Peyer's patch (tissue), 4 donors: ENCODE data around the gene CACNA1B.

ENCODE experiments used
- CTCF ChIP-seq, 6 experiments: fragments of 450-650 bp in 4 of 6; fragments of 200-600 bp in 2 of 6; sonication (generic) in 1 of 6; IDR thresholded peaks; one replicate each; pipeline ENCODE4 v1.5.1; 2017 to 2019; ENCODE audit warnings: antibody characterized with exemption in 6 of 6, mild to moderate bottlenecking in 3 of 6, moderate library complexity in 1 of 6
- POLR2A ChIP-seq, 2 donors: fragments of 450-650 bp; IDR thresholded peaks; one replicate each; pipeline ENCODE4 v1.5.1; 2017; ENCODE audit warnings: antibody characterized with exemption in 2 of 2, mild to moderate bottlenecking in 2 of 2, moderate library complexity in 2 of 2

DNA sequence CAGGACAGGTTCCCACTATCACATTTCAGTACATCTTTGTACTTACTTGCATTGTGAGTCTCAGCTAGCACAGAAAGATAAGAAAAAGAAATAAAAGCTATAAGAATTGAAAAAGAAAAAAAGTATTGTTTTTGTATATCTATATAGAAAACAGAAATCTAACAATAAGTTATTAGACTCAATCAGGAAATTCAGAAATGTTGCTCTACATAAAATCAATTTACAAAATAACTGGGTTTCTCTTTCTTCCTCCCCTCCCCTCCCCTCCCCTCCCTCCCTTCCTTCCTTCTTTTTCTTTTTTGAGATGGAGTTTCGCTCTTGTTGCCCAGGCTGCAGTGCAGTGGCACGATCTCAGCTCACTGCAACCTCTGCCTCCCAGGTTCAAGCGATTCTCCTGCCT is 7.2 kb upstream of the CACNA1B start:
- TF ChIP-seq CTCF (IDR thresholded peaks at IDR 0.05) (no peak), POLR2A (IDR thresholded peaks at IDR 0.05) (no peak)
